HG02763 (cell line): ENCODE results near the gene SNRPD1.
"Not testable (repeated sequence)": the region's sequence is repeated elsewhere in the genome, so short reads cannot be mapped to it uniquely, and the experiment has no call there.

Source experiments
- ATAC-seq: cut with Tn5 transposase; IDR thresholded peaks from one replicate; pipeline ENCODE4 v1.9.1; 2021; ENCODE audit warnings: mild to moderate bottlenecking, moderate library complexity; ENCODE audit not compliant: unreplicated experiment

Gene SNRPD1

GRCh38 chr18:21612125-21613039, at the start of gene SNRPD1:
TSS of gene SNRPD1 (plus strand) at chr18:21612314. CDS start at chr18:21612430, 116 bp downstream.
- peak; percentile 99 for ATAC-seq

- no peak for ATAC-seq
Observed at GRCh38 chr18:21571772-21572171, 40.3 kb upstream of the SNRPD1 start.

- ATAC-seq = no peak
Observed at GRCh38 chr18:21575656-21576055, 36.5 kb upstream of the SNRPD1 start.

- ATAC-seq = no peak
Observed at GRCh38 chr18:21584391-21584790, 27.7 kb upstream of the SNRPD1 start.

GRCh38 chr18:21592361-21592760, 19.8 kb upstream of the SNRPD1 start:
- ATAC-seq = not testable (repeated sequence)

GRCh38 chr18:21593540-21594257, 18.4 kb upstream of the SNRPD1 start:
- ATAC-seq = no peak

GRCh38 chr18:21597620-21598019, 14.5 kb upstream of the SNRPD1 start:
- ATAC-seq = no peak

GRCh38 chr18:21598726-21599584, 13.2 kb upstream of the SNRPD1 start:
- ATAC-seq = no peak

- peak; percentile 39 for ATAC-seq
Observed at GRCh38 chr18:21599585-21600525, 12.3 kb upstream of the SNRPD1 start.

- ATAC-seq = peak; percentile 79
Observed at GRCh38 chr18:21600526-21601410, 11.3 kb upstream of the SNRPD1 start, which contains the start of gene ESCO1. TSS of gene ESCO1 (minus strand) at chr18:21600704. CDS start at chr18:21574843, 25,861 bp downstream.

- no peak for ATAC-seq
Observed at GRCh38 chr18:21602299-21602587, 9.9 kb upstream of the SNRPD1 start.

GRCh38 chr18:21604671-21605070, 7.4 kb upstream of the SNRPD1 start:
- no peak for ATAC-seq

GRCh38 chr18:21605213-21605612, 6.9 kb upstream of the SNRPD1 start:
- no peak for ATAC-seq

- not testable (repeated sequence) for ATAC-seq
Observed at GRCh38 chr18:21611401-21612124, 551 bp upstream of the SNRPD1 start.

- ATAC-seq = not testable (repeated sequence)
Observed at GRCh38 chr18:21621640-21622039, 9.5 kb downstream of the SNRPD1 start.

GRCh38 chr18:21629089-21629832, 17.1 kb downstream of the SNRPD1 start:
- peak; percentile 92 for ATAC-seq

- ATAC-seq = no peak
Observed at GRCh38 chr18:21632393-21632792, 20.3 kb downstream of the SNRPD1 start.
